Putamen (tissue), 1 donor: Measurements from ENCODE around the gene DDRGK1.
"Not testable (repeated sequence)": the region's sequence is repeated elsewhere in the genome, so short reads cannot be mapped to it uniquely, and the experiment has no call there.

Experiments used
- DNase-seq: peaks from one replicate; pipeline ENCODE4 v3.0.0-alpha.2; 2016; ENCODE audit warnings: low spot score

Gene DDRGK1

DNA sequence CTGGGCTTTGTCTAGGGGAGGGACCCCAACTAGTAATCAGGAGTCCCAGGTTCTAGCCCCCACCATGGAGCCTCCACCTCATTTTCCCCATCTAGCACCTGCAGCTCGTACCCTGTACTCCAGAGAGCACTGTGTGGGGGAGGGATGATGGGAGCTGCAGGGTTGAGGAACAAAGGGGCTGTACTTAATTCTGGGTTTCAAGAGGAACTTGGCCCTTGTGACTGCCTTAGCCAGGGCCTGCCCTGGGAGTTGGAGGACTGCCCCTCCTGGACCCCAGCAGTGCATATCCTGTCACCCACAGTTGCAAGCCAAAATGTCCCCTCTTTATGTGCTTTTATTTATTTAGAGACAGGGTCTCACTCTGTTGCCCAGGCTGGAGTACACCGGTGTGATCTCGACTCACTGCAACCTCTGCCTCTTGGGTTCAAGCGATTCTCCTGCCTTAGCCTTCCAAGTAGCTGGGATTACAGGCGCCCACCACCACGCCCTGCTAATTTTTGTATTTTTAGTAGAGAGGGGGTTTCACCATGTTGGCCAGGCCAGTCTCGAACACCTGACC, 11.0 kb upstream of the DDRGK1 start:
- not testable (repeated sequence) for DNase-seq

DNA sequence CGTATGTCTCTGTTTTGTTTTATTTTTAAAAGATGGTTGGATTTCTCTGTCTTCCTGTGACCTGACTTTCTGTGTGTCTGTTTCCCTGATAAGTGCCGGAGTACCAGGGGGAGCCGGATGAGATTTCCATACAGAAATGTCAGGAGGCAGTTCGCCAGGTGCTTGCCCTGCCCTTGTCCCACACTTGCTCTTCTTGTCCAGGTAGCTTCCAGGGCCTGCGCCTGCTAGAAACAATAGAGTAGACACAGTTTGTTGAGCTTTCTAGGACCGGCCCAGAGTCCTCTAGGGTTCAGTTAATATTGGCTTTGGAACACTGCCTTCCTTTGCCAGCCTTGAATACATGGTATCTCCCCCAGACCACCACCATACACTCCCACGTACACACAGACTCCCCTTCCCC, 8.7 kb upstream of the DDRGK1 start:
- no peak for DNase-seq

DNA sequence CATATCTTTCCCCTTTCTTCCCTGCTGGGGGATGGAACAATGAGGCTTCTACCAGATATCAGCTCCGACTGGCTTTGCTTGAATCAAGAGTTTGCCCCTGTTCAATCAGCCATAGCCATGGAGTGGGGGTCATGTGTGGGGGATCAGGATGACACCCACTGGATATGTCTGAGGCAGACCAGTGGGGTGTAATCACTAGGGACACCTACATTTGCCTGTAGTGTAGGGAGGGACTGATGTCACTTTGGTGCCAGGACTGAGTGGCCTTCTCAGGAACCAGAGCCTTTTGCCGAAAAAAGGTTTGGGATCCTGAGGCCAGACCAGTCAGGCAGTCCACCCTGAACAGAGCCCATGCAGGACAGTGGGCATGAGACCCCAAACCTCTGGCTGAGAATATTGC, 5.9 kb upstream of the DDRGK1 start:
- DNase-seq: no peak

DNA sequence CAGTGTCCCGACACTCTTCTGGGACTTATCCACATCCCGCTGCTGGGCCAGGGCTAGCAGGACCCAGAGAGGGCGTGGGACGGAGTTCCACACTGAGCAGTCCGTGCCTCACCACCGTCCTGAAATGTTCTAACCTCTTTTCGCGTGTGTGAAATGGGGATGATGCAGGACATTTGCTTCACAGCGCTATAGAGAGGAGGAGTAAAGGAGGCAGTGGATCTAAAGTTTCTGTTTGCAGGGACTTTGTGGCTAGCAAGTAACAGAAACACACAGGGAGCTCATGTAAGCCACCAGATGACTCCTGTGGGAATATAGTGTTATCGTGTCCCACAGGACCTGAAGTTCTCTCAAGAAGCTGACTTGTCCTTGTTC, 5.5 kb upstream of the DDRGK1 start:
- DNase-seq: no peak

DNA sequence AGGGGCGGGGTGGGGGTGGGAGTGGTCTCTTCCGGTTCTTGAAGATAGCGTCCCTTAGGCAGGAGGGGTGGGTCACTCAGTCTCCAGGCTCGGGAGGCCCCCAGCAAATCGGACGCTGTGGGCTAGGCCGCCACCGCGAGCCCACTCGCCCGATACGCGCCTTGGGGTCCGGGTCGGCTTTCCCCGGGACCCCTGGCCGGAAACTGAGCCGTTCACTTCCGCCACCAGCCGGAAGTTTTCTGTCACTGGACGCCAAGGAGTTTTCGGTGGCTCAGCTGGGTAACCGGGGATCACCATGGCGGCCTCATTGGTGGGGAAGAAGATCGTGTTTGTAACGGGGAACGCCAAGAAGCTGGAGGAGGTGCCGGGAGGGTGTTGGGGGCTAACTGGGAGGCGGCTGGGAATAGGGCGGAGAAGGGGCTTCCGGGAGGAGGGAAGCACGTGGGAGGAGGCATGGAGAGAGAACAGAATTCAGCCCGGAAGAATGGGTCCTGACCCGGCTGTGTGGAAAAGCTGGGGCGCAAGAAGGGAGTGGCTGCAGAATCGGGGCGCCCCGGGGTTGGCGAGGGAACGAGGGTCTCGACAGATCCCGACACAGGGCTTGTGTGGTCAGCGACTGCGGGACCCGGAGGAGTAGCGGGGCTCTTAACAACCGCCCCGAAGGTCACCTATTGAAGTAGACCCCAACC, 4.9 kb upstream of the DDRGK1 start, which contains the start of gene ITPA:
ITPA (plus strand) TSS at position 242 of the 689 bp plus-strand sequence; CDS start at position 296, 54 bp downstream.
- peak; percentile 52 for DNase-seq

DNA sequence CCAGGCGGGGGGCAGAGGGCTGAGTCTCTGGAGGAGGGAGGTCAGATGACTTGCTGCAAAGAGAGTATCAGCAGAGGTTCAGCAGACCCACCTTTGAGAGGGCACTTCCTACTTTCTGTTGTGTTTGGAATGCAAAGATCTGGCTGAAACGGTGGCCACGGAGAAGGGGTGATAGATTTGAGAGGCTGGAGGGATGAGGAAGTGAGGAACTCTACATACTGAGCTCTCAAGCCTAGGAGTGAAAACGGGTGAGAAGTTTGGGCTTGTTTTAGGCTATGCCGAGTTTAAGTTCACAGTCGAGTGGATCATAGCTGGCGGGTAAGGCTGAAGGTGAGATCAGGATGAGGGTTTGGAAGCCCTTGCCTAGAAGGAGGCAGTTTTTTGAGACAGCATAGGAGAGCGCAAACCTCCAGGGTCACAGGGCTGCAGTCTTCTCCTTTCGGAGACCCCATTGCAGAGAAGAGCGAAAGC, 4.3 kb upstream of the DDRGK1 start:
- no peak for DNase-seq

DNA sequence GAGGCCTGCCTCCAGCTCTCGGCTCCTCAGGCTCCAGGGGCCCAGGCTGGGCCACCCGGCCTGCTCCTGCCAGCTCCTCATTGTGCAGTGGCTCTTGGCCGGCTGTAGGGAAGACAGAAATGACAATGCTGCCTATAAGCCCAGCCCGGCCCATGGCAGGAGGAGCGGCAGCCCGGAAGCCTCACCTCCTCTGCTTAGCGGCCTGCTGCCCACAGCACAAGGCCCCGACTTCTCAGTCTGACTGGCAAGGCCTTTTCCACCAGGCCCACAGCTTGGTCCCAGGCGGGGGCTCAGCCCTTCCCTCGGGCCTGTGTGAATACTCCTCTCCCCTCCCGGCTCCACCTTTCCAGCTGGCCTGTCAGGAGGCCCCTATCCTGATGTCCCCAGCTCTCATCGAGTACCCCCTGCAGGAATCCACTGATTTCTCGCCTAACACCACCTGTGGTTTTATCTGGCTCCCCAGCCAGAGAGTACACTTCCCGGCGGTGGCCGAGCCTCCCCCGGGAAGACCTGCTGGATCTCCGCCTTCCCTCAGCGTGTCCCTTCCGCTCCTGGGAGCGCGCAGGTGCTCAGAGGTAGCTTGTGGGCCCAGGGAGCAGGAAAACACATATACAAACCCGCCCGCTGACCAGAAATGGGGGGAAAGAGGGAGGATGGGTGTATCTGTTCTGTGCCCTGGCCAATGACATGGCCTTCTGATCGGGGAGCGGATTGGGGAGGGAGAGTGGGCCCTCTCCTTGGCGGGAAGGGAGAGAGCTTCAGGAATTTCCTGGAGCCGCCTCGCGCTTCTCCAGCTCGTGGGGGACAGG, 963 bp downstream of the DDRGK1 start:
- DNase-seq: no peak

DNA sequence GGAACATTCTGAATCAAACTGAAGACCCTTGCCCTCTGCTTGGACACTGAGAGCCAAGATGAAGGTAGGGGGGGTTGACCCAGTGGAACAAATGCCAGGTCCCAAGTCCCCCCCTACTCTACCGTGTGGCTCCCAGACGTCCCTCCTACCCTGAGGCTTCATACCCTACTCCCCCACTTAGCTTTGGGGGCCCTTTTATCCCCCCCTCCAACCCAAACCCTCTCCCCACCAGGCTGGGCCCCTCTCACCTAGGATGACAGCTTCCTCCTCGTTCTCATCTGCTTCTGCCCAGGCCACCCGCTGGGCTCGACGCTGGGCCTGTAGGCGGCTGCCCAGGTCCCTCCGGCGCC, 1.5 kb downstream of the DDRGK1 start:
- no peak for DNase-seq

DNA sequence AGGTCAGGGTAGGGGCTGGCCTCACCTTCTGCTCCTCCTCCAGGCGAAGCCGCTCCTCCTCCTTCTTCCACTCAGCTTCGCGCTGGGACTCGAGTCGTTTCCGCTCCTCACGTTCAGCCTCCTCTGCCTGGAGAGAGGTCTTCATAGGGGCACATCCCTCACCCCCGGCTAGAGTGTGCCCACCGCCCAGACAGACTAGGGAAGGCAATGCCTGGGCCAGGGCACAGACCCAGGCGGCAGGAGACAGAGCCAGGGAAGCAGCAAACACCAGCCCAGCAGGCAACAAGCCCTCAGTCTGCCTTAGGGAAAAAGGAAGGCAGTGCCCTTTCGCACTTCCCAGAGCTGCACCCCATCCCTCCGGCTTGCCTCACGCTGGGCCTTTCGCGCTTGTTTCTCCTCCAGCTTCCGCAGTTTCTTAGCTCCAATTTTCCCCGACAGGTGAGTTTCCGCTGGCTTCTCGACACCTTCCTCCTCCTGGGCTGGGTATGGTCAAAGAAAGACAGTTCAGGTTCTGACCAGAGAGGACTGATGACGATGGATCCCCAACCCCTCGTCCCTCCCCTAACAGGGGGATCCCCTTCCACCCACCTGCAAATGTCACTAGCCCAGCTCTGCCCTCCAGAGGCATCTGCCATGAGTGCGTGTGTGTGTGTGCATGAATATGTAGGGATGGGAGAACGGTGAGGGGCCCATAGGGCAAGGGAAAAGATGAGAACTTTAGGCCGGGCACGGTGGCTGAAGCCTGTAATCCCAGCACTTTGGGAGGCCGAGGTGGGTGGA, 4.3 kb downstream of the DDRGK1 start:
- DNase-seq: no peak

DNA sequence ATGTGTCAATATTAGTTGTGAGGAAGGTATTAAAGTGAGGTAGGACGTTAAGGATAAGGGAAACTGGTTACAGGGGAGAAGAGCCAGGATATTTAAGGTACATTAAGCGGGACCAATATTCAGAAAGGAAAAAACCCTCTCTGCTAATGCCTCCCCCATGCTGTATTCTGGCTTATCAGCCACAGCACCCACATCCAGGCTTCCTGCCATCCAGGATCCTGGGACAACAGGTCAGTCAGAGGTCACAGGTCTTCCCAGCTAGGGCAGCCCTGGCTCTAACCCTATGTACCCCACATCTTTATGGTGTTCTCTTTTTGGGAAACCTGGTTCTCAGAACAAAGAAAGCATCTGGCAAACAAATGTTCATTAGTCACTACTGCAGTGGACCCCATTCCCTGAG, 5.3 kb downstream of the DDRGK1 start:
- no peak for DNase-seq

DNA sequence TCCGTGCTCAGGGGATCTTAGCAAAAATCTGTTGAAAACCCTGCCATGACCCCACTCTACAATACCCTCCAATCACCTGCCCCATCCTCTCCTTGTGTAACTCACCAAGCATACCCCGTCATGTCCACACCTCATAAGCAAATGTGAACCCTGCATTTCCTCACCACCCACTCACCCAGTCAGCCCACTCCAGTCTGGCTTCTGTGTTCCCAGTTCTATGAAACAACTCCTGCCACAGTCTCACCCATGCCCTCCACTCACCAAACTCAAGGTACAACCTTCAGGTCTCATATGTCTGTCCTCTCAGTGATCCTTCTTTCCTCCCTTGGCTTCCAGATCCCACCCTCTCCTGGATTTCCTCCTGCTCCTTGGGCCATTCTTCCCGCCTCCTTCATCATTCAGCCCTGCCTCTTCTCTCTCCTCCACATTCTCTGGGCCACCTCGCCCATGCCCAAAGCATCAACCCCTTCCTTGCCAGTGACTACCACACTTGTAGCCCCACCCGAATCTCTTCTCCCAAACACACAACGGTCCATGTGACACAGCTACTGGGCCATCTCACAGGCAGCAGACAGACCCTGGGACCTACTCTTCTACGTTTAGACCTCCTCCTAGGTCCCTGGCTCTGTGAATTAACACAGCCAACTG, 8.8 kb downstream of the DDRGK1 start:
- no peak for DNase-seq

DNA sequence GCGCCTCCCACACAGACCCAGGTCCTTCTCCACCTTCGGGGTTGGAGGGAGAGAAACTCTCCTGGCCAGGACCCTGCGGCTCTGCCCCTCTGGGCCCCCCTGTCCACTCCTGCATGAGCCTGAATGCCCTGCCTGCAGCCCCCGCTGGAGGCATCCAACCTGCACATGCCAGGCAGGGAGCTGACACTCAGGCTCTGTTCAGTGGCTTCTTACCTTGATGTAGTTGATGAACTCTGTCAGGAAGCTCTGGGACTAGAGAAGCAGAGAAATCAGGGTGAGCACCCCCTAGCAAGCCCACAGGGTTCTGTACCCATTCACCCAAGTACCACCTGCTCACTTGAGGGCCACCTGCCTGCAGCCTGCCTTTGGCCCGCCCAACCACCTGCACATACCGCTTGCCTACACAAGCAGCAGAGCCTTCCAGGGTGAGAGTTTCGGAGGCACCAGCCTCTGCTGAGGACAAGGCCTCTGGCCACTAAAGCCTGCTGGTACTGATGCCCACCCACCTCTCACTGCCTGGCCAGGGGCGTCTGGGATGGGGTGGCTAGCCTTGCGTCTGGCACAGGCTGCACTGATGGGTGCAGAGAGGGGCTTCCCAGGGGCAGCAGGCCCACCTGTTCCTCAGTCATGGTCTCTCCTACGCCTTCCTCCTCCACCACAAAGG, 9.7 kb downstream of the DDRGK1 start:
- DNase-seq: no peak

DNA sequence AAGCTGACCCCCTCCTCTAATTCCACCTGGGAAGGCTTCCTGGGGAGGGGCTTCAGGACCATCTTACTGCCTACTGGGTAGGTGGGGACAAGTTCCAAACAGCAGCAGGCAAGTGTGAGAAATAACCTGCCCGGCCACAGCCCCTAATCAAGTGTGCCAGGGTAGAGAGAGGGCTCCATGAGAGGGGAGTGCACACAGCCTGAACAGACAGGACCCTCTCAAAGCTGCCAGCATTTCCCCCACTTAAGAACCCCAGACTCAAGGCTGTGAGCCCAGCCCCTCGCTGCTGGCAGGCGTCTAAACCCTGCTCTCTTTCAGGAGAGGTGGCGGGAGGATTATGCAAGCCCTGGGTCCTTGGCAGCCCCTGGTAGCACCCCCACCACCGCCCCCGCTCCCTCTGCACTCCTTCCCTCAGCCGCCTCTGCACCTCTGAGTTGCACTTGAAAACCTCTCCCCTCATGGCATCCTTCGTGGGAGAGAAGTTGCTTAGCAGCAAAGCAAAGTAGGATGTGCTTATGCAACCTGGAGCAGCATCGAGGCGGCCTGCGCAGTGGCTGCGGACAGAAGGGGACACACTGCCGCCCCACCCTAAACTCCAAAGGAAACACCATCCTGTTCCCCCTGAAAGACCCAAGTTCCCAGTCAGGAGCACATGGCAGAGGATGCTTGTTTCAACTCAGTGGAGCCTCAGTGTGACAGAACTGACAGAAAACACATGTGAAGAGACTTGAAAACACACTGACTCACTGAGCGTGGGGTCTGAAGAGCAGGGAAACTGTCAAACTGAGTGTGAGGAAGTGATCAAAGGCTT, 10.5 kb downstream of the DDRGK1 start:
- peak; percentile 85 for DNase-seq

DNA sequence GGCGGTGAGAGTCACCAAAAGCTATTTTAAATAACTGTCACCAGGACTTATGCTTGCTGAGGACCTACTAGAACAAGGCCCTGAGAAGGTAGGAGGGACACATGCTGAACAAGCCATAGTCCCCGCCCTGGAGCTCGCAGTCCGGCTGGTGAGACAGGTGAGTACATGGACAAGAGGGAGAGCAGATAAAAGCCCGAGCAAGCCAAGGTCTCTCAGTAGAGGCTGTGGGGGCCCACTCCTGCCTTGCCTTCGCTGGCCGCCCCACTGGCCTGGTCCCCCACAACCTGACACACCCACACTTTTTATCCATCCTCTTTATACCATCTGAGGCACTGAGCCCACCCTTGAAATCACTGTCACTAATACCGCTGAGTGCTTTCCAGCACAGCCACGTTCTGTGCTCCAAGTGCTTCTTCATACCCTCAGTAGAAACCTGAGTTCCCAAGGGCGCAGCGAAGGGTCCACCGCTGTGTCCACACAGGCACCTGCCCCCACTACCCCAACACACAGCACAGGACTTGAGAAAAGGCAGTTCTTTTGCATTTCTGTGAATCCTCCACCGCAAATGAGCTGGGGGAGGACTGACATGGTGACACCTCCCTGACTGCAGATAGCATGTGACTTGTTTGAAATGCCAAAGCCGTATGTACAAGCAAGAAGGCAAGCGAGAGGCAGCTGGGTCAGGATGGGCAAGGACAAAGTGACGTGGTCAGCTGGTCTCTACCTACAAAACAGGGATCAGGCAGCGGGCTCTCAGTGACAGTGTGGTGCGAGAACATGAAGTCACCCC, 12.1 kb downstream of the DDRGK1 start:
- no peak for DNase-seq

DNA sequence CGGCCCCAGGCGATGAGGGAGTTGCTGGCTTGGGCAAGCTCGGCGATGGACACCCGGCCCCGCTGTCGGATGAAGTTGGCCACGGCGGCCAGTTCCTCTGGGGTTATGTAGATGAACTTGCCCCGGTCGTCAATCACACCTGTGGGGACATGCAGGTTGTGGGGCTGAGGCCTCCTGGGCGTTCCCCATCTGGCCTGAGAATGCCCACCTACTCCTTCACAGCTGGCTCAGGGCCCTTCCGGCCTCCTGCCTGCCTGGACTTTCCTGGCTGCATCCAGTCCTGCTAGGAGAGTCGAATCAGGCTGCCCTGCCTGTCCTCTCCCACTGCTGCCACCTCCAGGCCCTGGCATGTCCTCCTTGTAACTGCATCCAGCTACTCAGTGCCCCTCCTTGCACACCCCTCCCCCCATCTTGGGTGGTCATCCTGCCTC, 13.8 kb downstream of the DDRGK1 start:
- no peak for DNase-seq

DNA sequence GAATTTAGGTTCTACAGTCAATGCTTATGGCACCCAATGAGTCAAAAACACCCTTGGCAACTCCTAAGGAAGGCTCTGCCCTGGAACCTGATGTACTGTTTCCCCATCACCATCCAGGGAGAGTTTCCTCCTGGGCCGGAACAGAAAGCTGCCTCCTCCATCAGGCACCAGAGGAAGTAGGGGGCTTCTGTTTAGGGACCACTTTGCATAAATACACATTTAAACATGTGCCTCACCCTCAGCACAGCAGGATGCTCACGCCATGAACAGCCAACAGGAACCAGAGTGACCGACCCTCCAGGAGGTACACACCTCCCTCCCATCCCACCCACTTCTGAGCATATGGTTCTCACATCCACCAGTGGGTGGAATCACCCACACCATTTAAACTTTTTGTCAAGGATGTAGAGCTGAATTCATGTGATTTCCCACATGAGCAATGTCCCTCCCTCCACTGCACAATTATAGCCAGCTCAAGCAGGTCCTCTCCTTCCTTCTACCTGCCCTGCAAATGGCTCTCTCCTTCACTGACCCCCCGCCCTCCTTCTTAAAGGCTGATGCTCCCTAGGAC, 14.8 kb downstream of the DDRGK1 start:
- DNase-seq: no peak

DNA sequence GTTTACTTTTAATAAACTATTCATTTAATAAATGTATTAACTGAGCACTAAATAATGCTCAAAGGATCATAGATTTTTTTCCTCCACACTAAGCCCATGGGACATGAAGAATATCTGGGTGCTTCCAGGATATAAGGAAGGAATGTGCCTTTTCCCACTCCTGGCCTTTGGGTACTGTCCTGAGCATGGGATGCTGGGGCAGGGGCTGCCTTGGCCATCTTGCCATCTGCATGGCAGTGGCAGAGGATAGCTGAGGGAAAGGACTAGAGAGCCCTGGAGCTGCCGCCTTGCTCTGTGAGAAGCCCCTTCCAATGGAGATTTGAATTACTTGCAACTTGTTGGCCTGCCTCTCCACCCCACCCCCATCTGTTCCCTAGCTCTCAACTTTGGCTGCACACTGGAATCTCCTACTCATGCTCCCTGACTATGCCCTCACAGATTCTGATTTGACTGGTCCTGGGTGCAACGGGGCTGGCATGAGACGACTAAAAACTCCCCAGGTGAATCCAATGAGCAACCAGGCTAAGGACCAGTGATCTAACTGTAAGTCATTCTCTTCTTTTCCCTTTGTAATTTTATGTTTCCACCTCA, 15.6 kb downstream of the DDRGK1 start:
- no peak for DNase-seq

DNA sequence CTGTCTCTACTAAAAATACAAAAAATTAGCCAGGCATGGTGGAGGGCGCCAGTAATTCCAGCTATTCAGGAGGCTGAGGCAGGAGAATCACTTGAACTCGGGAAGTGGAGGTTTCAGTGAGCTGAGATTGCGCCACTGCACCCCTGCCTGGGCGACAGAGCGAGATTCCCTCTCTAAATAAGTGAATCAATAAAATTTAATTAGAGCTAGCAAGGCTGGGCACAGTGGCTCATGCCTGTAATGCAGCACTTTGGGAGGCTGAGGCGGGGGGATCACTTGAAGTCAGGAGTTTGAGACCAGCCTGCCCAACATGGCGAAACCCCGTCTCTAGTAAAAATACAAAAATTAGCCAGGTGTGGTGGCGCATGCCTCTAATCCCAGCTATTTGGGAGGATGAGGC, 16.6 kb downstream of the DDRGK1 start:
- DNase-seq: not testable (repeated sequence)
